Mucosa of stomach (tissue), 1 donor: ENCODE results near the gene AAR2.

ENCODE experiments used
- H3K27me3 ChIP-seq: one replicate; pipeline ENCODE4 v1.7.0; 2013; ENCODE audit warnings: mild to moderate bottlenecking, low read length; ENCODE audit not compliant: control insufficient read depth, insufficient read depth
- H3K36me3 ChIP-seq: one replicate; pipeline ENCODE4 v1.7.0; 2013; ENCODE audit warnings: low read length; ENCODE audit not compliant: control insufficient read depth, insufficient read depth
- H3K4me1 ChIP-seq: one replicate; pipeline ENCODE4 v1.7.0; 2013; ENCODE audit warnings: mild to moderate bottlenecking, low read length; ENCODE audit not compliant: control insufficient read depth, insufficient read depth
- H3K4me3 ChIP-seq: one replicate; pipeline ENCODE4 v1.7.0; 2013; ENCODE audit warnings: low read length
- H3K9ac ChIP-seq: one replicate; pipeline ENCODE4 v1.7.0; 2013; ENCODE audit warnings: mild to moderate bottlenecking, low read length, moderate library complexity
- H3K9me3 ChIP-seq: one replicate; pipeline ENCODE4 v1.7.0; 2013; ENCODE audit warnings: mild to moderate bottlenecking, low read length, moderate library complexity; ENCODE audit not compliant: control insufficient read depth
- donor health status: Pancreatic carcinoma.

The AAR2 gene

GRCh38 chr20:36249450-36249849 lies 13.2 kb downstream of the AAR2 start:
- Histone ChIP-seq H3K9ac (no peak overlapping the region), H3K27me3 (no peaks in the 10 kb centered on the region), H3K9me3 (no peaks in the 10 kb centered on the region), H3K4me3 (no peak overlapping the region), H3K4me1 (no peaks in the 10 kb centered on the region), H3K36me3 (peaks cover 3% of the 10 kb centered on the region)

- Histone ChIP-seq H3K36me3 (no peaks in the 10 kb centered on the region), H3K9ac (no peak overlapping the region), H3K27me3 (no peaks in the 10 kb centered on the region), H3K4me3 (no peak overlapping the region), H3K4me1 (no peaks in the 10 kb centered on the region), H3K9me3 (no peaks in the 10 kb centered on the region)
Measured at GRCh38 chr20:36251426-36251825, 15.1 kb downstream of the AAR2 start.

GRCh38 chr20:36252511-36252910 lies 16.2 kb downstream of the AAR2 start:
- no peak overlapping the region for H3K4me3 ChIP-seq
- no peaks in the 10 kb centered on the region for H3K9me3 ChIP-seq
- no peak overlapping the region for H3K9ac ChIP-seq
- H3K4me1 ChIP-seq: no peaks in the 10 kb centered on the region
- no peaks in the 10 kb centered on the region for H3K27me3 ChIP-seq
- no peaks in the 10 kb centered on the region for H3K36me3 ChIP-seq

GRCh38 chr20:36253036-36253435 lies 16.8 kb downstream of the AAR2 start:
- Histone ChIP-seq H3K4me3 (no peak overlapping the region), H3K36me3 (no peaks in the 10 kb centered on the region), H3K9ac (no peak overlapping the region), H3K4me1 (no peaks in the 10 kb centered on the region), H3K9me3 (no peaks in the 10 kb centered on the region), H3K27me3 (no peaks in the 10 kb centered on the region)

GRCh38 chr20:36254076-36254475 lies 17.8 kb downstream of the AAR2 start:
- no peaks in the 10 kb centered on the region for H3K4me1 ChIP-seq
- H3K36me3 ChIP-seq: no peaks in the 10 kb centered on the region
- H3K9ac ChIP-seq: no peak overlapping the region

GRCh38 chr20:36255445-36255844 lies 19.2 kb downstream of the AAR2 start:
- H3K9ac ChIP-seq: no peak overlapping the region
- no peak overlapping the region for H3K4me3 ChIP-seq
- H3K9me3 ChIP-seq: no peaks in the 10 kb centered on the region
- no peaks in the 10 kb centered on the region for H3K4me1 ChIP-seq
- H3K27me3 ChIP-seq: no peaks in the 10 kb centered on the region
- H3K36me3 ChIP-seq: no peaks in the 10 kb centered on the region

More at GRCh38 chr20:36254076-36254475, 17.8 kb downstream of the AAR2 start:
- Histone ChIP-seq H3K4me3 (no peak overlapping the region), H3K9me3 (no peaks in the 10 kb centered on the region), H3K27me3 (no peaks in the 10 kb centered on the region)

GRCh38 chr20:36259177-36260061 lies 23.1 kb downstream of the AAR2 start:
- Histone ChIP-seq H3K4me1 (no peaks in the 10 kb centered on the region), H3K4me3 (no peak overlapping the region), H3K9ac (no peak overlapping the region), H3K27me3 (no peaks in the 10 kb centered on the region), H3K9me3 (no peaks in the 10 kb centered on the region), H3K36me3 (no peaks in the 10 kb centered on the region)

- no peaks in the 10 kb centered on the region for H3K27me3 ChIP-seq
- H3K4me3 ChIP-seq: no peak overlapping the region
- no peaks in the 10 kb centered on the region for H3K4me1 ChIP-seq
- no peaks in the 10 kb centered on the region for H3K36me3 ChIP-seq
- H3K9me3 ChIP-seq: no peaks in the 10 kb centered on the region
- no peak overlapping the region for H3K9ac ChIP-seq
Measured at GRCh38 chr20:36260316-36260715, 24.0 kb downstream of the AAR2 start.

GRCh38 chr20:36261389-36262105 lies 25.3 kb downstream of the AAR2 start:
- Histone ChIP-seq H3K4me1 (no peaks in the 10 kb centered on the region), H3K9ac (no peak overlapping the region), H3K9me3 (no peaks in the 10 kb centered on the region), H3K27me3 (no peaks in the 10 kb centered on the region), H3K36me3 (no peaks in the 10 kb centered on the region), H3K4me3 (no peak overlapping the region)

GRCh38 chr20:36262440-36262839 lies 26.2 kb downstream of the AAR2 start:
- Histone ChIP-seq H3K9me3 (no peaks in the 10 kb centered on the region), H3K4me3 (no peak overlapping the region), H3K4me1 (no peaks in the 10 kb centered on the region), H3K27me3 (no peaks in the 10 kb centered on the region), H3K36me3 (no peaks in the 10 kb centered on the region), H3K9ac (no peak overlapping the region)

GRCh38 chr20:36264426-36265246 lies 28.4 kb downstream of the AAR2 start:
- Histone ChIP-seq H3K27me3 (no peaks in the 10 kb centered on the region), H3K4me3 (no peak overlapping the region), H3K36me3 (no peaks in the 10 kb centered on the region), H3K9me3 (no peaks in the 10 kb centered on the region), H3K4me1 (no peaks in the 10 kb centered on the region), H3K9ac (no peak overlapping the region)

GRCh38 chr20:36266189-36266588 lies 29.9 kb downstream of the AAR2 start:
- Histone ChIP-seq H3K9me3 (no peaks in the 10 kb centered on the region), H3K4me1 (no peaks in the 10 kb centered on the region), H3K9ac (no peak overlapping the region), H3K27me3 (no peaks in the 10 kb centered on the region), H3K36me3 (no peaks in the 10 kb centered on the region), H3K4me3 (no peak overlapping the region)
